Naive thymus-derived CD4-positive, alpha-beta T cell (primary cell): ENCODE data around the gene TAOK2. TPM values are rescaled to one million over a fixed set of nuclear protein-coding genes. Genes with fewer than 3 reads are reported as not detected.

Experiments used
- ATAC-seq: fragments of 150-1000 bp; cut with Tn5 transposase; 2 replicates; pipeline ENCODE4 v1.10.0; 2021; ENCODE audit warnings: mild to moderate bottlenecking, moderate library complexity
- CTCF ChIA-PET: fragments of 350-600 bp; sonication (Branson Sonifier 250); formaldehyde crosslinking; loops from one replicate; lab custom pipeline; 2021; ENCODE audit warnings: antibody characterized with exemption; lab: Charles Lee
- POLR2A ChIA-PET: fragments of 350-600 bp; sonication (Branson Sonifier 250); formaldehyde crosslinking; loops from one replicate; lab custom pipeline; 2021; ENCODE audit warnings: antibody characterized with exemption, inconsistent platforms; lab: Charles Lee
- DNase-seq, 9 donors: peaks; one replicate each; pipeline versions ENCODE4 v3.0.0 to v3.0.0-alpha.2; 2020 to 2022; ENCODE audit warnings: mixed read lengths in 1 of 9
- H3K27ac ChIP-seq: one replicate; pipeline ENCODE4 v1.7.0; 2013; ENCODE audit warnings: mild to moderate bottlenecking, low read depth, low read length, moderate library complexity
- H3K27me3 ChIP-seq, 2 donors: one replicate each; pipeline ENCODE4 v1.7.0; 2013; ENCODE audit warnings: low read length in 2 of 2, mild to moderate bottlenecking in 2 of 2, moderate library complexity in 2 of 2; ENCODE audit not compliant: control insufficient read depth in 2 of 2, insufficient read depth in 2 of 2
- H3K36me3 ChIP-seq, 3 experiments: 1 replicate in 2 of 3; 2 replicates in 1 of 3; pipeline ENCODE4 v1.7.0; 2013; ENCODE audit warnings: low read length in 3 of 3, mild to moderate bottlenecking in 3 of 3, moderate library complexity in 1 of 3; ENCODE audit not compliant: insufficient read depth in 3 of 3, control insufficient read depth in 2 of 3
- H3K4me1 ChIP-seq, 2 donors: one replicate each; pipeline ENCODE4 v1.7.0; 2013; ENCODE audit warnings: low read length in 2 of 2, mild to moderate bottlenecking in 2 of 2, moderate library complexity in 1 of 2; ENCODE audit not compliant: control insufficient read depth in 2 of 2, insufficient read depth in 2 of 2
- H3K4me3 ChIP-seq: 2 replicates; pipeline ENCODE4 v1.7.0; 2013; ENCODE audit warnings: mild to moderate bottlenecking, low read length
- H3K9me3 ChIP-seq, 3 experiments: 1 replicate in 2 of 3; 2 replicates in 1 of 3; pipeline ENCODE4 v1.7.0; 2013; ENCODE audit warnings: low read length in 3 of 3; ENCODE audit not compliant: control insufficient read depth in 2 of 3
- H3K27ac Mint-ChIP-seq, 9 donors: one replicate each; pipeline ENCODE4 v1.8.0; 2020 to 2022; ENCODE audit warnings: mixed read lengths in 9 of 9, mild to moderate bottlenecking in 8 of 9, moderate library complexity in 5 of 9, inconsistent platforms in 2 of 9
- H3K27me3 Mint-ChIP-seq, 5 donors: one replicate each; pipeline ENCODE4 v1.8.0; 2021 to 2022; ENCODE audit warnings: mixed read lengths in 5 of 5, mild to moderate bottlenecking in 1 of 5
- H3K36me3 Mint-ChIP-seq, 5 donors: one replicate each; pipeline ENCODE4 v1.8.0; 2020 to 2022; ENCODE audit warnings: mixed read lengths in 5 of 5, mild to moderate bottlenecking in 3 of 5, inconsistent platforms in 1 of 5
- H3K4me1 Mint-ChIP-seq, 7 donors: one replicate each; pipeline ENCODE4 v1.8.0; 2020 to 2022; ENCODE audit warnings: mixed read lengths in 7 of 7, mild to moderate bottlenecking in 3 of 7, inconsistent platforms in 1 of 7
- H3K4me3 Mint-ChIP-seq, 10 donors: one replicate each; pipeline ENCODE4 v1.8.0; 2020 to 2022; ENCODE audit warnings: mild to moderate bottlenecking in 10 of 10, mixed read lengths in 10 of 10, moderate library complexity in 6 of 10, inconsistent platforms in 2 of 10
- H3K9me3 Mint-ChIP-seq, 11 donors: one replicate each; pipeline ENCODE4 v1.8.0; 2020 to 2022; ENCODE audit warnings: mixed read lengths in 11 of 11, mild to moderate bottlenecking in 4 of 11, inconsistent platforms in 1 of 11, moderate library complexity in 1 of 11
- intact Hi-C, 2 donors: fragments of 100-400 bp; cut with micrococcal nuclease; formaldehyde crosslinking; loops; one replicate each; pipeline ENCODE4 v1.15.1; 2023
- polyA plus RNA-seq, 2 donors: library from polyadenylated mRNA; unstranded; fragments of 300-500 nt; fragmentation: Illumina TruSeq; gene quantifications; one replicate each; pipeline ENCODE4 v1.2.3, GENCODE V29; 2021
- total RNA-seq, 6 experiments: library from RNA in 5 of 6; stranded (reverse) in 5 of 6; gene quantifications; 1 replicate in 5 of 6; 2 replicates in 1 of 6; pipeline ENCODE4 v1.2.3 and lab custom pipeline; 2021 to 2026

Gene TAOK2
- total and polyA plus RNA-seq, 7 experiments from 2014 or later, result 2.9 to 48.5 (median 27.2) TPM

DNA sequence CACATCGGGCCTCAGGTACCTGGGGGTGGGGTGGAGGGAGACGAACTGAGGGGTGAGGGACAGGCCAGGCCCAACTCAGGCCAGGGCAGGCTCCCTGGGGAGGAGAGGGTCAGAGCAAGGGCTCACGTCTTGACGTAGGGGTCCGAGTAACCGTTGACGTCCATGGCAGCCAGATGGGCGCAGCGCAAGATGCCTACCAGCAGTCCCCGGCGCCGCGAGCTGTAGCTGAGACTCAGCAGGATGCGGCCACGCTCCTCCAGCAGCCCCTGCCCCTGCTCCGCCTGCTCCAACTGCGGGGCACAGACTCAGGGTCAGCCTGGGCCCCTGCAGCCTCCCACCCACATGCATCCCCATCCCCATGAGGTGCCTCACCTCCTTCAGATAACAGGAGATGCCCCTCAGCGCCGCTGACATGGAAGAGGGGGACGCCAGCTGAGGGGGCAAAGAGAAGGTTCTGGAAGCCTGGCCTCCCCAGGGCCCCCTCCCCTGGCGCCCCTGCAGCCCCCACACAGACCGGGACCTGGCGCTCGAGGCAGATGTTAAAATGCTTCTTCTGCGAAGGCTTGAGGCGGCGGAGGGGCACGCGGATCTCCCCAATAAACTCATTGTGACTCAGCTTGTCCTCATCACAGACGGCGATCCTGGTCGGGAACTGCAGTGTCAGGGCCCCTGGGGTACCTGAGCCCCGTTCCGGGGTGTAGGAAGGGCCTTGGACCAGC, 33.1 kb downstream of the TAOK2 start:
- Mint-ChIP-seq H3K27ac (peak overlapping the region in 1 of 9 donors; percentile 39), H3K9me3 (no peaks in the 10 kb centered on the region), H3K27me3 (peaks cover 0 to 24% (median 2%) of the 10 kb centered on the region in 5 donors), H3K36me3 (peaks cover 0 to 10% (median 0%) of the 10 kb centered on the region in 5 donors), H3K4me1 (peaks cover 0 to 10% (median 5%) of the 10 kb centered on the region in 7 donors), H3K4me3 (no peak overlapping the region)
- Histone ChIP-seq H3K27ac (no peak overlapping the region), H3K27me3 (peaks cover 0 to 4% of the 10 kb centered on the region in 2 donors), H3K9me3 (no peaks in the 10 kb centered on the region), H3K4me1 (peaks cover 8 to 9% of the 10 kb centered on the region in 2 donors), H3K36me3 (peaks cover 0 to 21% (median 0%) of the 10 kb centered on the region in 3 experiments), H3K4me3 (no peak overlapping the region)
- ChIA-PET POLR2A (interaction anchor here (0.7 to 3.1 kb wide), 2 partner anchors 11 to 307 kb away, joined by 3 to 10 read pairs; partner anchors contain the start of genes HIRIP3 and INO80E), CTCF (interaction anchor here (2.9 to 3.8 kb wide), 2 partner anchors 306 to 315 kb away, joined by 10 read pairs; no protein-coding TSS in a partner anchor)
- no peak for DNase-seq
- intact Hi-C loops, result no loop called here
- no peak for ATAC-seq

DNA sequence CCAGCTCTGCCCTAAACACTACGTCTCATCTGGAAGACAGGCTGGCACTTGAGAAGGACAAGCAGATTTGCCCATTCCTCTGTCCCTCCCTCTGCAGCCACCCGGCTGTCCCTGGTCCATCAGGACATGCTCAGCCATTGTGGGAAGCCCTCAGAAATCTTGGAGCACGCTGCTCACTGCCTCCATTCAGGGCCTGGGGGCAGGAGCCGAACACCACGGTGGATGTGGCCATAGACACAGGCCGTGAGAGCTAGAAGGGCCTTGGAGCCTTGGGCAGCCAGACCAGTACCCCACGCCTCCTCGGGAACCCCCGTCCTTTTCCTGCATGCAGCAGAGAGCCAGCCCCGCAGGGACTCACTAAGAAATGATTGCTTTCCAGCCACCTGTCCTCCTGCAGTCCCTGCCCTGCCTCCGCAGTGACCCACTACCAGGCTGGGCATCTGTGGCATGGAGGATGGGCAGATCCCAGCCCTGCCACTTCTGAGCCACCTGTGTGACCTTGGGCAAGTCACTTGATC, 33.8 kb downstream of the TAOK2 start:
- intact Hi-C loops, result no loop called here
- no peaks in the 10 kb centered on the region for H3K9me3 Mint-ChIP-seq
- Histone ChIP-seq H3K27me3 (peaks cover 0 to 8% of the 10 kb centered on the region in 2 donors), H3K36me3 (peaks cover 0 to 15% (median 0%) of the 10 kb centered on the region in 3 experiments), H3K9me3 (no peaks in the 10 kb centered on the region), H3K27ac (no peak overlapping the region), H3K4me3 (no peak overlapping the region), H3K4me1 (peaks cover 8 to 10% of the 10 kb centered on the region in 2 donors)
- H3K27ac Mint-ChIP-seq, result no peak overlapping the region
- DNase-seq (no peak), ATAC-seq (no peak)
- POLR2A ChIA-PET, result interaction anchor here (0.6 kb wide), 1 partner anchor 35 kb away, joined by 3 read pairs; no protein-coding TSS in a partner anchor
- H3K4me1 Mint-ChIP-seq, result peaks cover 4 to 12% (median 7%) of the 10 kb centered on the region in 7 donors
- no peak overlapping the region for H3K4me3 Mint-ChIP-seq
- CTCF ChIA-PET, result no interaction called here
- peaks cover 0 to 3% (median 0%) of the 10 kb centered on the region in 5 donors for H3K36me3 Mint-ChIP-seq
- H3K27me3 Mint-ChIP-seq, result peaks cover 0 to 30% (median 6%) of the 10 kb centered on the region in 5 donors

DNA sequence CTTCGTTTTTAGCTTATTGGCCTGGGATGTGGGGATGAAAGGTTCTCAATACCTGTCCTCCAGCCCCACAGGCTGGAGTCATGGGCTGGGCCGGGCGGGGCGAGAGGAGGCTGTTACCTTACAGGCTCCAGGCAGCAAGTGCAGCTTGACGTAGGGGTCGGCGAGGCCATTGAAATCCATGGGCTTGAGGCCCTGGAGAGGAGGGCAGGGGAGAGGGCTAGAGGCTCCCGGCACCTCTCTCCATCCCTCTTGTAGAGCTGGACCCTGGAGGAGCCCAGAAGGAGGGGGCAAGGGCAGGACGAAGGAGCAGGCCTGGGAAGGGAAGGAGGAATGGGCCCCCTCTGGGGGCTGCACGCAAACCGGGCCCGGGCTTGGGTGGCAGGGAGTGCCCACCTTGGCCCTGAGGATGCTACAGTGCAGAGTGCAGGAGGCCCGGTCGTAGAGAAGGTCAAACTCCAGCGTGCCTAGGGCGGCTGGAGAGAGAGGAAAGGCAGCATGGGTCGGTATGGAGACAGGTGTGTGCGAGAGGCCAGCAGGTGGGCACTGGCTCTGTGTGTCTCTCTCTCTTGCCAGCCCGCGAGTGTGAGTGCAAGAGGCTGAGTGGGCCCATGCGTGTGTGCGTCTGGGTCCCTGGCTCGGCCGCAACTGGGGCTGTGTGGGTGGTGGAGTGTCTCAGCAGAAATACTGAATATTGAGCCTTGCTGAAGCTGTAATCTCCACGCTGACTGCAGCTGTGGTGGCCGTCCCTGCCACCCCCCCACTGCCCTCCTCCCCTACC, 35.6 kb downstream of the TAOK2 start:
- ATAC-seq (no peak), DNase-seq (no peak)
- Mint-ChIP-seq H3K27ac (peak overlapping the region in 1 of 9 donors; percentile 19), H3K27me3 (peaks cover 0 to 39% (median 6%) of the 10 kb centered on the region in 5 donors), H3K36me3 (no peaks in the 10 kb centered on the region), H3K9me3 (no peaks in the 10 kb centered on the region), H3K4me3 (peak overlapping the region in 8 of 10 donors; percentile 21 to 87 (median 50)), H3K4me1 (peaks cover 4 to 11% (median 5%) of the 10 kb centered on the region in 7 donors)
- Histone ChIP-seq H3K27ac (no peak overlapping the region), H3K27me3 (peaks cover 0 to 8% of the 10 kb centered on the region in 2 donors), H3K4me3 (no peak overlapping the region), H3K9me3 (no peaks in the 10 kb centered on the region), H3K4me1 (peaks cover 8 to 10% of the 10 kb centered on the region in 2 donors), H3K36me3 (no peaks in the 10 kb centered on the region)
- ChIA-PET POLR2A (no interaction called here), CTCF (interaction anchor here (0.7 kb wide), 1 partner anchor 304 kb away, joined by 5 read pairs; no protein-coding TSS in a partner anchor)
- intact Hi-C loops, result no loop called here

DNA sequence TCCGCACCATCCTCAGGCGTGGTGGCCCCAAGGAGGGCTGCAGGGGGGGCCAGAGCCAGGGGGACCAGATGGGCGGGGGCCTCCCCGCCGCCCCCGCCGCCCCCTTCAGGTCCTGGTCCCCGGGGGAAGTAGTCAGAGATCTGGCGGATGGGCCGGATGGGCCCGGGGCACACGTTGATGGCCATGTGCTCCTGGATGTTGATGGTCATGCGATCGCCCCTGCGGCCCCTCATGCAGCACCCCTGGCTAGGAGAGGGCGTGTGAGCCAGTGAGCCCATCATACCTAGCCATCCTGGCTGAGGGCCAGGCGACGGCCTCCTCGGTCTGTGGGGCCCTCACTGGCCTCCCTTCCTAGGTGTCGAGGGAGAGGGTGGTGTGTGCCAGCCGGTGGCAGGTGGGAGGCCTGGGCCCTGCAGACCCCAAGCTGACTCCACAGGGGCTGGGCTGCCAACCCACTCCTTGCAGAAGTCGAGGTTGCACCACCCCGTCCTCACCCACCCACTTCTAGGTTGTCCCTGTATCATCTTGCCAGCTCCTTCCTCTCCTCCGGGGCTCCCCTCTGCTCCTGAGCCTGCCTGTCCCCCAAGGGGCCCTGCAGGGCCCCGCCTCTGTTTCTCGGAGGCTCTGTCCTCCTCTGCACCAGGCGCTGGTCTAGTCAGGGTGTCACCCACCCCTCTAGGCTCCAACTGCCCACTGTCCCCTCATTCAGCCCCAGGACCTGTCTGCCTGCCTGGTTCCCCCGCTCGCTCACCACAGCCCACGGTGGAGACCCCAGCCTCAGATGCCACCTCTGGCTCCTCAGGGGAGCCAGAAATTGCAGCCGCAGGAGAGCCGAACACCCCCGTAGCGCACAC, 36.5 kb downstream of the TAOK2 start:
- peak overlapping the region in 4 of 9 donors; percentile 16 to 51 (median 32) for H3K27ac Mint-ChIP-seq
- H3K4me3 ChIP-seq, result peak overlapping the region; percentile 33
- H3K27me3 ChIP-seq, result peaks cover 0 to 8% of the 10 kb centered on the region in 2 donors
- peaks cover 8 to 10% of the 10 kb centered on the region in 2 donors for H3K4me1 ChIP-seq
- H3K36me3 Mint-ChIP-seq, result no peaks in the 10 kb centered on the region
- ATAC-seq (peak; percentile 3), DNase-seq (no peak)
- peaks cover 4 to 11% (median 5%) of the 10 kb centered on the region in 7 donors for H3K4me1 Mint-ChIP-seq
- no peak overlapping the region for H3K27ac ChIP-seq
- ChIA-PET POLR2A (no interaction called here), CTCF (interaction anchor here (0.7 kb wide), 1 partner anchor 305 kb away, joined by 5 read pairs; no protein-coding TSS in a partner anchor)
- no peaks in the 10 kb centered on the region for H3K9me3 ChIP-seq
- no peaks in the 10 kb centered on the region for H3K36me3 ChIP-seq
- intact Hi-C loops, result no loop called here
- H3K27me3 Mint-ChIP-seq, result peaks cover 0 to 39% (median 6%) of the 10 kb centered on the region in 5 donors
- no peaks in the 10 kb centered on the region for H3K9me3 Mint-ChIP-seq
- H3K4me3 Mint-ChIP-seq, result peak overlapping the region; percentile 59 to 87 (median 74)

DNA sequence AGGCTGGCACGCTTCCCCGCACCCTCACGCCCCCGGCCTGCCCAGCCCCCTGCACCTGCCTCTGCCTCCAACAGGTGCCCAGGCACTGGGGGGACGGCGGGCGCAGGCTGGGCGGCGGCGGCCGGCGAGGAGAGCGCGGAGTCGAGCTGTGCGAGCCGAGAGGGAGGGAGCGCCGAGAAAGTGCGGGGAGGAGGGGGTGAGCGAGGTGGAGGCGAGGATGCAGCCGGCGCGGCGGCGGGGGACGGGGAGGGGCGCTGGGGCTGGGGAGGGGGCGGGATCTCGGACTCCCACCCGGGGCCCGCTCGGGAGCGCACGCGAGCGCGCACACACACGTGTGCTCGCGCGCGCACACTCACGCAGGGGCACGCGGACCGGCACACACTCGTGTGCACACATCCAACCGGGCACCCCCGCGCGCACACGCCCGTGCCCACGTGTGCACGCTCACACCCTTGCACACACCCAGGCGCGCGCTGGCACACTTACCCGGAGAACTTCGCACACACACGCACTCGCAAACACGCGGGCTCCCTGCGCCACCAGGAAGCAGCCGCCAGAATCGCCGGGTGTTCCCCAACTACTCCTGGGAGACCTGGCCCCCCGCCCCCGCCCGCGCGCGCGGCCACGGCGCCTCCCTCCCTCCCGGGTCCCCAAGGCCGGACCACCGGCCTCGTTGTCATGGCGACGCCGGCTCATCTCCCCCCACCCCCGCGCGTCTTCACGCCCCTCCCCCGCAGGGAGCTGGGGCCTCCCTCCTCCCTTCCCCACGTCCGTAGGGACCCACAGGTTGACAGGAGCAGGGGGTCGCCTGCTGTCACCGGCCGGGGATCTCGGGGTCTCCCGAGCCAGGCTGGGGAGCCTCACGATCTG, 37.4 kb downstream of the TAOK2 start, which contains the start of gene DOC2A:
Gene DOC2A (minus strand): TSS at position 184 of the 870 bp plus-strand sequence. CDS start 805 bp downstream, outside the sequence.
- Mint-ChIP-seq H3K4me3 (peak within 1 kb of the TSS; percentile 74 to 90 (median 82)), H3K36me3 (no peaks in the 10 kb centered on the region), H3K4me1 (peaks cover 4 to 11% (median 5%) of the 10 kb centered on the region in 7 donors), H3K27me3 (peaks cover 0 to 41% (median 6%) of the 10 kb centered on the region in 5 donors), H3K27ac (peak within 1 kb of the TSS in 4 of 9 donors; percentile 16 to 51 (median 32)), H3K9me3 (no peaks in the 10 kb centered on the region)
- Histone ChIP-seq H3K36me3 (no peaks in the 10 kb centered on the region), H3K9me3 (no peaks in the 10 kb centered on the region), H3K4me3 (peak within 1 kb of the TSS; percentile 33), H3K27me3 (peaks cover 0 to 8% of the 10 kb centered on the region in 2 donors), H3K27ac (no peak within 1 kb of the TSS), H3K4me1 (peaks cover 8 to 10% of the 10 kb centered on the region in 2 donors)
- CTCF ChIA-PET, result interaction anchor here (0.6 kb wide), 1 partner anchor 182 kb away, joined by 6 read pairs; no protein-coding TSS in a partner anchor
- POLR2A ChIA-PET, result interaction anchor here (0.6 kb wide), 1 partner anchor 143 kb away, joined by 3 read pairs; no protein-coding TSS in a partner anchor
- intact Hi-C loops, result no loop called here
- peak; percentile 71 for ATAC-seq
- DNase-seq, result peak in 5 of 9 donors; percentile 23 to 39 (median 36)
